Stomach (tissue), 4 donors: Measurements from ENCODE around the gene WBP2NL.

Source experiments
- EP300 ChIP-seq: sonication (generic); formaldehyde crosslinking; IDR thresholded peaks from one replicate; pipeline ENCODE4 v1.6.1; 2017; ENCODE audit warnings: antibody characterized with exemption
- POLR2A ChIP-seq, 4 donors: fragments of 450-650 bp; IDR thresholded peaks; one replicate each; pipeline ENCODE4 v1.6.1; 2016; ENCODE audit warnings: antibody characterized with exemption in 4 of 4, control low read depth in 2 of 4, mild to moderate bottlenecking in 1 of 4, moderate library complexity in 1 of 4
- TF ChIP-seq, protein P1 (sequence below), 7 experiments: fragments of 450-650 bp in 4 of 7; fragments of 200-600 bp in 3 of 7; sonication (generic) in 3 of 7; IDR thresholded peaks; one replicate each; pipeline ENCODE4 v1.5.1; 2016 to 2019; ENCODE audit warnings: antibody characterized with exemption in 7 of 7, control low read depth in 2 of 7, mild to moderate bottlenecking in 1 of 7

DNA sequence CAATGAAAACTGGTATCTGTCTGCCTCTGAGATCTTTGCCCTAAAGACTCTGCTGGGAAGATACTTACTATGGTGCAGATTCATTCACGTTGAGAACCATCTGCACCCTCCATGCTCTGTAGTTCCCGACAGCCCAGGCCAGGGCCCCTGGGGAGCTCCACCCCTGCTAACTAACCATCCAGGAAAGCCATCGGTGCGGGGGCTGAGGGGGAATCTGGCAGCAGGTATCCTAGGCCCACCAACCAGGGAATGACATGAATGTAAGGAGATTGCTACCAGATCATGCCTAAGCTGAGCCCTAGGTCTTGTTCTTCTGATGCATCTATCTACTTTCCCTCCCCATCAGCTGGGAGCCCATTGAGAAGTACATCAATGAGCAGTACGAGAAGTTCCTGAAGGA is 11.3 kb upstream of the WBP2NL start:
- TF ChIP-seq, protein P1, sequence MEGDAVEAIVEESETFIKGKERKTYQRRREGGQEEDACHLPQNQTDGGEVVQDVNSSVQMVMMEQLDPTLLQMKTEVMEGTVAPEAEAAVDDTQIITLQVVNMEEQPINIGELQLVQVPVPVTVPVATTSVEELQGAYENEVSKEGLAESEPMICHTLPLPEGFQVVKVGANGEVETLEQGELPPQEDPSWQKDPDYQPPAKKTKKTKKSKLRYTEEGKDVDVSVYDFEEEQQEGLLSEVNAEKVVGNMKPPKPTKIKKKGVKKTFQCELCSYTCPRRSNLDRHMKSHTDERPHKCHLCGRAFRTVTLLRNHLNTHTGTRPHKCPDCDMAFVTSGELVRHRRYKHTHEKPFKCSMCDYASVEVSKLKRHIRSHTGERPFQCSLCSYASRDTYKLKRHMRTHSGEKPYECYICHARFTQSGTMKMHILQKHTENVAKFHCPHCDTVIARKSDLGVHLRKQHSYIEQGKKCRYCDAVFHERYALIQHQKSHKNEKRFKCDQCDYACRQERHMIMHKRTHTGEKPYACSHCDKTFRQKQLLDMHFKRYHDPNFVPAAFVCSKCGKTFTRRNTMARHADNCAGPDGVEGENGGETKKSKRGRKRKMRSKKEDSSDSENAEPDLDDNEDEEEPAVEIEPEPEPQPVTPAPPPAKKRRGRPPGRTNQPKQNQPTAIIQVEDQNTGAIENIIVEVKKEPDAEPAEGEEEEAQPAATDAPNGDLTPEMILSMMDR (IDR thresholded peaks at IDR 0.05): no peak
- TF ChIP-seq EP300: no peak
- TF ChIP-seq POLR2A (IDR thresholded peaks at IDR 0.05): no peak
